ENCODE data around the gene PMAIP1. TPM values are rescaled to one million over a fixed set of nuclear protein-coding genes. Genes with fewer than 3 reads are reported as not detected.

The PMAIP1 gene
- total and polyA plus RNA-seq, 9 of the 15 experiments (the other 6 are each of a cell fraction or from before 2014, with no cell fraction given): 8.0 to 22.9 (median 14.9) TPM

DNA sequence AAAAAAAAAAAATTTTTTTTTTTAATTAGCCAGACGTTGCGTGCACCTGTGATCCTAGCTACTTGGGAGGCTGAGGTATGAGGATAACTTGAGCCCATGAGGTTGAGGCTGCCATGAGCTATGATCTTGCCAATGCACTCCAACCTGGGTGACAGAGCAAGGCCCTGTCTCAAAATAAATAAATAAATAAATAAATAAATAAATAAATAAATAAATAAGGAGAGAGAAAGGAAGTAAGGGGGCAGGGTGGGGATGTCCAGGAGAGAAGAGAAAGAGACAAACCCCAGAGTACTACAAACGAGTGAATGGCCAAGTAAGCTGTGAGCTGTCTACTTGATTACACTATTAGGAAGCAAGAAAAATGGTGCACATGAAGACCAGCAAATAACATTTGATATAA is 7.7 kb upstream of the PMAIP1 start:
- no peak for DNase-seq (ENCODE audit: extremely low read depth in 1 of 4, low spot score in 3 of 4)
- no peaks in the 10 kb centered on the region for H3K4me1 ChIP-seq (replicated peaks in 1 of 2; ENCODE audit: control insufficient read depth in 2 of 2, insufficient read depth in 2 of 2, low read length in 2 of 2)
- no peaks in the 10 kb centered on the region for H3K9me3 ChIP-seq (replicated peaks; ENCODE audit: control insufficient read depth, insufficient read depth, low read depth, low read length)
- no peak overlapping the region for H3K9ac ChIP-seq (ENCODE audit: insufficient read depth in 1 of 2, low read depth in 2 of 2, low read length in 2 of 2)
- in situ Hi-C loops (cut with MboI) (no loop called here), intact Hi-C loops (cut with micrococcal nuclease) (no loop called here)
- no peak overlapping the region for H3K4me3 ChIP-seq
- WGBS (ENCODE audit: insufficient coverage, low coverage, missing lambda C conversion rate): 63% methylated on average over 3 of the region's 3 CpGs
- no peaks in the 10 kb centered on the region for H3K79me2 ChIP-seq (ENCODE audit: control insufficient read depth, insufficient read depth, low read length)
- H3K9me1 ChIP-seq (ENCODE audit: control insufficient read depth, insufficient read depth, low read length): no peaks in the 10 kb centered on the region
- POLR2A ChIA-PET: interaction anchor here (4.9 kb wide), 1 partner anchor 8 kb away, joined by 22 read pairs; the partner anchor contains the start of gene PMAIP1
- H3K4me2 ChIP-seq (ENCODE audit: insufficient read depth, low read length): no peak overlapping the region
- no peaks in the 10 kb centered on the region for H3K36me3 ChIP-seq (ENCODE audit: control insufficient read depth, insufficient read depth, low read length)
- H4K20me1 ChIP-seq (replicated peaks; ENCODE audit: control insufficient read depth, insufficient read depth, low read length): no peaks in the 10 kb centered on the region
- H3K27ac ChIP-seq (ENCODE audit: extremely low read depth, low read depth, low read length): no peak overlapping the region
- TF ChIP-seq, protein P1, sequence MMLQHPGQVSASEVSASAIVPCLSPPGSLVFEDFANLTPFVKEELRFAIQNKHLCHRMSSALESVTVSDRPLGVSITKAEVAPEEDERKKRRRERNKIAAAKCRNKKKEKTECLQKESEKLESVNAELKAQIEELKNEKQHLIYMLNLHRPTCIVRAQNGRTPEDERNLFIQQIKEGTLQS (IDR thresholded peaks at IDR 0.05): no peak
- TF ChIP-seq, protein P1 (CRISPR knock-in tag; conservative IDR thresholded peaks at IDR 0.05): no peak
- TF ChIP-seq ZNF76 (CRISPR knock-in tag; IDR thresholded peaks at IDR 0.05; ENCODE audit: borderline replicate concordance) (no peak), CREB5 (CRISPR knock-in tag; IDR thresholded peaks at IDR 0.05) (no peak)
- TF ChIP-seq, protein P2, sequence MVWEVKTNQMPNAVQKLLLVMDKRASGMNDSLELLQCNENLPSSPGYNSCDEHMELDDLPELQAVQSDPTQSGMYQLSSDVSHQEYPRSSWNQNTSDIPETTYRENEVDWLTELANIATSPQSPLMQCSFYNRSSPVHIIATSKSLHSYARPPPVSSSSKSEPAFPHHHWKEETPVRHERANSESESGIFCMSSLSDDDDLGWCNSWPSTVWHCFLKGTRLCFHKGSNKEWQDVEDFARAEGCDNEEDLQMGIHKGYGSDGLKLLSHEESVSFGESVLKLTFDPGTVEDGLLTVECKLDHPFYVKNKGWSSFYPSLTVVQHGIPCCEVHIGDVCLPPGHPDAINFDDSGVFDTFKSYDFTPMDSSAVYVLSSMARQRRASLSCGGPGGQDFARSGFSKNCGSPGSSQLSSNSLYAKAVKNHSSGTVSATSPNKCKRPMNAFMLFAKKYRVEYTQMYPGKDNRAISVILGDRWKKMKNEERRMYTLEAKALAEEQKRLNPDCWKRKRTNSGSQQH (CRISPR knock-in tag; IDR thresholded peaks at IDR 0.05): no peak
- no TSS peak for BruUV-seq (replicated peaks)
- CTCF ChIA-PET (ENCODE audit: low intra/inter-chr PET ratio): no interaction called here
- H2AFZ ChIP-seq (ENCODE audit: low read depth, low read length): no peak overlapping the region
- H3K27me3 ChIP-seq (ENCODE audit: control insufficient read depth in 2 of 2, insufficient read depth in 2 of 2, low read length in 2 of 2): no peaks in the 10 kb centered on the region
- no peak for ATAC-seq
- FAIRE-seq: no peak
